SK-N-SH treated with all-trans-retinoic acid at 6 μM for 48 hours (cell line): ENCODE results near the gene OR2T27.

ENCODE experiments used
- BACH2 ChIP-seq: fragments of 250-450 bp; sonication (Bioruptor Pico); IDR thresholded peaks from 2 replicates; pipeline ENCODE4 v1.9.0; 2021; ENCODE audit warnings: mild to moderate bottlenecking, borderline replicate concordance
- ESRRG ChIP-seq: fragments of 250-450 bp; sonication (Bioruptor Pico); IDR thresholded peaks from 2 replicates; pipeline ENCODE4 v1.6.1; 2021; ENCODE audit warnings: mild to moderate bottlenecking
- PPARA ChIP-seq: fragments of 250-450 bp; sonication (Bioruptor Pico); IDR thresholded peaks from 2 replicates; pipeline ENCODE4 v1.5.0; 2020; ENCODE audit warnings: mild to moderate bottlenecking, borderline replicate concordance
- RARB ChIP-seq: fragments of 250-450 bp; sonication (Bioruptor Pico); IDR thresholded peaks from 2 replicates; pipeline ENCODE4 v1.8.0; 2021; ENCODE audit warnings: mild to moderate bottlenecking, moderate library complexity
- SNAI2 ChIP-seq: fragments of 250-450 bp; sonication (Bioruptor Pico); IDR thresholded peaks from 2 replicates; pipeline ENCODE4 v1.5.0; 2020; ENCODE audit warnings: mild to moderate bottlenecking, moderate library complexity
- TOX ChIP-seq: fragments of 250-450 bp; sonication (Bioruptor Pico); IDR thresholded peaks from 2 replicates; pipeline ENCODE4 v1.8.0; 2021; ENCODE audit warnings: mild to moderate bottlenecking, moderate library complexity, borderline replicate concordance
- ZC3H10 ChIP-seq: fragments of 250-450 bp; sonication (Bioruptor Pico); IDR thresholded peaks from 2 replicates; pipeline ENCODE4 v1.5.1; 2021; ENCODE audit warnings: mild to moderate bottlenecking, moderate library complexity
- ZFP3 ChIP-seq: fragments of 250-450 bp; sonication (Bioruptor Pico); IDR thresholded peaks from 2 replicates; pipeline ENCODE4 v1.5.0; 2020; ENCODE audit warnings: mild to moderate bottlenecking, moderate library complexity
- ZNF70 ChIP-seq: fragments of 450-650 bp; formaldehyde crosslinking; IDR thresholded peaks from 2 replicates; pipeline ENCODE4 v1.5.0; 2020; ENCODE audit warnings: mild to moderate bottlenecking, moderate library complexity
- TF ChIP-seq, protein P1 (sequence below): fragments of 250-450 bp; sonication (Bioruptor Pico); IDR thresholded peaks from 2 replicates; pipeline ENCODE4 v1.5.0; 2020; ENCODE audit warnings: mild to moderate bottlenecking, moderate library complexity
- TF ChIP-seq, protein P2 (sequence below): fragments of 250-450 bp; sonication (Bioruptor Pico); IDR thresholded peaks from 2 replicates; pipeline ENCODE4 v1.8.0; 2020; ENCODE audit warnings: mild to moderate bottlenecking, moderate library complexity, borderline replicate concordance

DNA sequence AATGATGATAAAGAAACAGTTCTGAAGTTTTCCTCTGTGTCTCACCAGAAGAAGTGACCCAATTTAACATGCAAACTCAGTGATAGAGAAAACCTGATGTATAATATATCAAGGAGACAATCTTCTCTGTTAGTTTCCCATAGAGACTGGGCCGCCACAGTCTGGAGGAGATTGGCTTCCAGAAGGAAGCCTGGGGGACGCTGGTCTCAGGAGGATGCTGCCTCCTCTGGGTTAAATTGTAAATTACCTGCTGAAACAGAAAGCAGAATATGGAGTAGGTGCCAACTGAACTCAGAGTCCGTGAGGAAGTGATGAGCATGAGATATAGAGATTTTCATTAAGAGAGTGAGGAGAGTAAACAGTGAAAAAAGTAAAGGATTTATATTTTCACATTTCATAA, 31.5 kb upstream of the OR2T27 start:
- TF ChIP-seq, protein P1, sequence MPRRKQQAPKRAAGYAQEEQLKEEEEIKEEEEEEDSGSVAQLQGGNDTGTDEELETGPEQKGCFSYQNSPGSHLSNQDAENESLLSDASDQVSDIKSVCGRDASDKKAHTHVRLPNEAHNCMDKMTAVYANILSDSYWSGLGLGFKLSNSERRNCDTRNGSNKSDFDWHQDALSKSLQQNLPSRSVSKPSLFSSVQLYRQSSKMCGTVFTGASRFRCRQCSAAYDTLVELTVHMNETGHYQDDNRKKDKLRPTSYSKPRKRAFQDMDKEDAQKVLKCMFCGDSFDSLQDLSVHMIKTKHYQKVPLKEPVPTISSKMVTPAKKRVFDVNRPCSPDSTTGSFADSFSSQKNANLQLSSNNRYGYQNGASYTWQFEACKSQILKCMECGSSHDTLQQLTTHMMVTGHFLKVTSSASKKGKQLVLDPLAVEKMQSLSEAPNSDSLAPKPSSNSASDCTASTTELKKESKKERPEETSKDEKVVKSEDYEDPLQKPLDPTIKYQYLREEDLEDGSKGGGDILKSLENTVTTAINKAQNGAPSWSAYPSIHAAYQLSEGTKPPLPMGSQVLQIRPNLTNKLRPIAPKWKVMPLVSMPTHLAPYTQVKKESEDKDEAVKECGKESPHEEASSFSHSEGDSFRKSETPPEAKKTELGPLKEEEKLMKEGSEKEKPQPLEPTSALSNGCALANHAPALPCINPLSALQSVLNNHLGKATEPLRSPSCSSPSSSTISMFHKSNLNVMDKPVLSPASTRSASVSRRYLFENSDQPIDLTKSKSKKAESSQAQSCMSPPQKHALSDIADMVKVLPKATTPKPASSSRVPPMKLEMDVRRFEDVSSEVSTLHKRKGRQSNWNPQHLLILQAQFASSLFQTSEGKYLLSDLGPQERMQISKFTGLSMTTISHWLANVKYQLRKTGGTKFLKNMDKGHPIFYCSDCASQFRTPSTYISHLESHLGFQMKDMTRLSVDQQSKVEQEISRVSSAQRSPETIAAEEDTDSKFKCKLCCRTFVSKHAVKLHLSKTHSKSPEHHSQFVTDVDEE (CRISPR knock-in tag), result no peak
- TF ChIP-seq ZC3H10 (no peak), SNAI2 (CRISPR knock-in tag) (no peak), ZFP3 (CRISPR knock-in tag) (no peak), TOX (CRISPR knock-in tag) (no peak), PPARA (no peak), RARB (CRISPR knock-in tag) (no peak), BACH2 (CRISPR knock-in tag) (no peak), ZNF70 (CRISPR knock-in tag) (no peak), ESRRG (CRISPR knock-in tag) (no peak)
- TF ChIP-seq, protein P2, sequence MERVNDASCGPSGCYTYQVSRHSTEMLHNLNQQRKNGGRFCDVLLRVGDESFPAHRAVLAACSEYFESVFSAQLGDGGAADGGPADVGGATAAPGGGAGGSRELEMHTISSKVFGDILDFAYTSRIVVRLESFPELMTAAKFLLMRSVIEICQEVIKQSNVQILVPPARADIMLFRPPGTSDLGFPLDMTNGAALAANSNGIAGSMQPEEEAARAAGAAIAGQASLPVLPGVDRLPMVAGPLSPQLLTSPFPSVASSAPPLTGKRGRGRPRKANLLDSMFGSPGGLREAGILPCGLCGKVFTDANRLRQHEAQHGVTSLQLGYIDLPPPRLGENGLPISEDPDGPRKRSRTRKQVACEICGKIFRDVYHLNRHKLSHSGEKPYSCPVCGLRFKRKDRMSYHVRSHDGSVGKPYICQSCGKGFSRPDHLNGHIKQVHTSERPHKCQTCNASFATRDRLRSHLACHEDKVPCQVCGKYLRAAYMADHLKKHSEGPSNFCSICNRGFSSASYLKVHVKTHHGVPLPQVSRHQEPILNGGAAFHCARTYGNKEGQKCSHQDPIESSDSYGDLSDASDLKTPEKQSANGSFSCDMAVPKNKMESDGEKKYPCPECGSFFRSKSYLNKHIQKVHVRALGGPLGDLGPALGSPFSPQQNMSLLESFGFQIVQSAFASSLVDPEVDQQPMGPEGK (CRISPR knock-in tag), result no peak
